Measurements from ENCODE around the gene FAM13A. TPM values are rescaled to one million over a fixed set of nuclear protein-coding genes. Genes with fewer than 3 reads are reported as not detected.

Gene FAM13A
- total and polyA plus RNA-seq, 7 donors = 3.8 to 76.0 (median 15.2) TPM

DNA sequence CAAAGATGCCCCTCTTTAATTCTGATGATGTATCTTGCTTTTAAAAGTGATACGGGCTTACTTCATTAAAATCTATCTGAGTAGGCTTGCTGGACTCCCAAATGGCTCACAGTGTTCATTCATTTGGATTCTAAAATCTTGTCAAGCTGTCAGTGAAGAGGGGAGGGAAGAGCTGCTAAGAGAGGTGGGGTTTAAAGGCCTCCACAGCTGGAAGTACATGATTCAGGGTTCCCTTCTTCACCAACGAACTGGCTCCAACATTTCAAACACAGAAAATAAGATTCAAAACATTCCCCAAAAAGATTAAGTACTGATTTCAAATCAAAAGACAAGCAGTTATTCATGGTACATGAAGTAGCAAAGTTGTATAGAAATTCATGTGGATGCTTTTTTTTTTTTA, 226.4 kb downstream of the FAM13A start:
- ATAC-seq = no peak

DNA sequence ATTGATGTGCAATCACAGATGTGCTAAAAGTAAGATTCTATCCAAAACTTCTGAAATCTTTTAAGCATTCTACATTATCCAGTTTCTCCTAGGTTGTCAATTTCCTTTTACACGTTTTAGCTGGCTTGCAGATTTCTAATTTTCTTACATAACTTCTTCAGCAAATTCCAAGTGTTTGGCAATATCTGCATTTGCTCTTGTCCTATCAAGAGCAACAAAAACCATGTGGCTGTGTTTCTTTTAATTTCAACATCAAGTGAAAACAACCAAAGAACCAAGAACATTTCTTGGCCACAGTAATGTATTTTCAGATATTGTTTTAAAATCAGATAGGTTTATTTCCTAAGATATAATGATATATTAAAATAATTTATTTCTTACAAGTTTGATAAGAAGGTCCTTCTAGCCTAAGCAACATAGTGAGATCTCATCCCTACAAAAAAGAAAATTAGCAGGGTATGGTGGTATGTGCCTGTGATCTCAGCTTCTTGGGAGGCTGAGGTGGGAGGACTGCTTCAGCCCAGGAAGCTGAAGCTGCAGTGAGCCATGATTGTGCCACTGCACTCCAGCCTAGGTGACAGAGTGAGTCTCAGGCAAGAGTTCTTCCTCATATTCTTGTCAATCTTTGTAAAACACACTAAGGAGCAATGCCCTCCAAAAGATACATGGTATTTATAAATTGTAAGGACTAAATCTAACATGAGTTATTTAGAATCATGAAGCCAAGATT, 228.0 kb downstream of the FAM13A start:
- 34 to 81% (median 63%) methylated on average over 1 of the region's 1 CpG for WGBS, 3 donors
- Histone ChIP-seq H3K27ac (no peak overlapping the region), H3K4me1 (peaks cover 13% of the 10 kb centered on the region), H3K27me3 (ENCODE audit: insufficient read depth in 3 of 3, low read length in 2 of 3) (no peaks in the 10 kb centered on the region), H3K9me3 (no peaks in the 10 kb centered on the region), H3K36me3 (ENCODE audit: insufficient read depth in 1 of 2, low read depth in 1 of 2) (no peaks in the 10 kb centered on the region), H3K4me3 (no peak overlapping the region)
- TF ChIP-seq, protein P1, sequence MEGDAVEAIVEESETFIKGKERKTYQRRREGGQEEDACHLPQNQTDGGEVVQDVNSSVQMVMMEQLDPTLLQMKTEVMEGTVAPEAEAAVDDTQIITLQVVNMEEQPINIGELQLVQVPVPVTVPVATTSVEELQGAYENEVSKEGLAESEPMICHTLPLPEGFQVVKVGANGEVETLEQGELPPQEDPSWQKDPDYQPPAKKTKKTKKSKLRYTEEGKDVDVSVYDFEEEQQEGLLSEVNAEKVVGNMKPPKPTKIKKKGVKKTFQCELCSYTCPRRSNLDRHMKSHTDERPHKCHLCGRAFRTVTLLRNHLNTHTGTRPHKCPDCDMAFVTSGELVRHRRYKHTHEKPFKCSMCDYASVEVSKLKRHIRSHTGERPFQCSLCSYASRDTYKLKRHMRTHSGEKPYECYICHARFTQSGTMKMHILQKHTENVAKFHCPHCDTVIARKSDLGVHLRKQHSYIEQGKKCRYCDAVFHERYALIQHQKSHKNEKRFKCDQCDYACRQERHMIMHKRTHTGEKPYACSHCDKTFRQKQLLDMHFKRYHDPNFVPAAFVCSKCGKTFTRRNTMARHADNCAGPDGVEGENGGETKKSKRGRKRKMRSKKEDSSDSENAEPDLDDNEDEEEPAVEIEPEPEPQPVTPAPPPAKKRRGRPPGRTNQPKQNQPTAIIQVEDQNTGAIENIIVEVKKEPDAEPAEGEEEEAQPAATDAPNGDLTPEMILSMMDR (IDR thresholded peaks at IDR 0.05) = no peak
- ATAC-seq = peak in 1 of 4 donors; percentile 40
- intact Hi-C loops (cut with DNase I) = loop anchor here in 1 of 2 donors (10.0 kb wide), 1 partner anchor 286 kb away; the partner anchor contains the start of gene TIGD2
- no peak for DNase-seq

More for the DNA sequence above, 226.4 kb downstream of the FAM13A start:
- no peak overlapping the region for H3K4me3 ChIP-seq
- no peak for DNase-seq
- WGBS, 3 donors = 57 to 64% (median 59%) methylated on average over 2 of the region's 2 CpGs
- peak overlapping the region; percentile 33 for H3K27ac ChIP-seq
- TF ChIP-seq, protein P1 (IDR thresholded peaks at IDR 0.05) = no peak
- intact Hi-C loops (cut with DNase I) = no loop called here
- peaks cover 9% of the 10 kb centered on the region for H3K4me1 ChIP-seq
- no peaks in the 10 kb centered on the region for H3K36me3 ChIP-seq (ENCODE audit: insufficient read depth in 1 of 2, low read depth in 1 of 2)
- no peaks in the 10 kb centered on the region for H3K9me3 ChIP-seq
- H3K27me3 ChIP-seq (ENCODE audit: insufficient read depth in 3 of 3, low read length in 2 of 3) = no peaks in the 10 kb centered on the region

- Histone ChIP-seq H3K36me3 (ENCODE audit: insufficient read depth in 1 of 2, low read depth in 1 of 2) (no peaks in the 10 kb centered on the region), H3K4me1 (peaks cover 15% of the 10 kb centered on the region), H3K9me3 (no peaks in the 10 kb centered on the region), H3K27me3 (ENCODE audit: insufficient read depth in 3 of 3, low read length in 2 of 3) (no peaks in the 10 kb centered on the region), H3K4me3 (no peak overlapping the region), H3K27ac (no peak overlapping the region)
- WGBS, 3 donors = 82 to 95% (median 86%) methylated on average over 2 of the region's 2 CpGs
- DNase-seq (no peak), ATAC-seq (no peak)
- TF ChIP-seq, protein P1 (IDR thresholded peaks at IDR 0.05) = no peak
- intact Hi-C loops (cut with DNase I) = loop anchor here in 1 of 2 donors (10.0 kb wide), 1 partner anchor 287 kb away; the partner anchor contains the start of gene TIGD2
Measured at GRCh38 chr4:88827442-88827841, 229.5 kb downstream of the FAM13A start.

GRCh38 chr4:88826771-88827170, 230.2 kb downstream of the FAM13A start:
- intact Hi-C loops (cut with DNase I) = loop anchor here in 1 of 2 donors (10.0 kb wide), 1 partner anchor 288 kb away; the partner anchor contains the start of gene TIGD2
- Histone ChIP-seq H3K4me3 (no peak overlapping the region), H3K9me3 (no peaks in the 10 kb centered on the region), H3K4me1 (peaks cover 16% of the 10 kb centered on the region), H3K36me3 (ENCODE audit: insufficient read depth in 1 of 2, low read depth in 1 of 2) (no peaks in the 10 kb centered on the region), H3K27ac (no peak overlapping the region), H3K27me3 (ENCODE audit: insufficient read depth in 3 of 3, low read length in 2 of 3) (no peaks in the 10 kb centered on the region)
- WGBS, 3 donors = 92% methylated on average over 2 of the region's 2 CpGs
- TF ChIP-seq, protein P1 (IDR thresholded peaks at IDR 0.05) = no peak
- ATAC-seq (no peak), DNase-seq (no peak)
